Skin of body (tissue), 2 donors: Measurements from ENCODE around the gene EPHA6. TPM values are rescaled to one million over a fixed set of nuclear protein-coding genes. Genes with fewer than 3 reads are reported as not detected.
"Not testable (repeated sequence)": the region's sequence is repeated elsewhere in the genome, so short reads cannot be mapped to it uniquely, and the experiment has no call there.

Experiments
- DNase-seq: peaks from one replicate; lab custom pipeline; 2025; lab: John Stamatoyannopoulos, UW
- total RNA-seq: library from RNA; depleted of rRNA; stranded (reverse); fragments of >200 nt; gene quantifications from one replicate; pipeline ENCODE4 v1.2.3, GENCODE V29; 2014

Gene EPHA6
- total RNA-seq, 1 donor from 2014 or later = 2.2 TPM

- no peak for DNase-seq
These were observed 451.0 kb downstream of the EPHA6 start for GRCh38 chr3:97265237-97266005.

- no peak for DNase-seq
These were observed 454.8 kb downstream of the EPHA6 start for GRCh38 chr3:97269202-97269601.

DNA sequence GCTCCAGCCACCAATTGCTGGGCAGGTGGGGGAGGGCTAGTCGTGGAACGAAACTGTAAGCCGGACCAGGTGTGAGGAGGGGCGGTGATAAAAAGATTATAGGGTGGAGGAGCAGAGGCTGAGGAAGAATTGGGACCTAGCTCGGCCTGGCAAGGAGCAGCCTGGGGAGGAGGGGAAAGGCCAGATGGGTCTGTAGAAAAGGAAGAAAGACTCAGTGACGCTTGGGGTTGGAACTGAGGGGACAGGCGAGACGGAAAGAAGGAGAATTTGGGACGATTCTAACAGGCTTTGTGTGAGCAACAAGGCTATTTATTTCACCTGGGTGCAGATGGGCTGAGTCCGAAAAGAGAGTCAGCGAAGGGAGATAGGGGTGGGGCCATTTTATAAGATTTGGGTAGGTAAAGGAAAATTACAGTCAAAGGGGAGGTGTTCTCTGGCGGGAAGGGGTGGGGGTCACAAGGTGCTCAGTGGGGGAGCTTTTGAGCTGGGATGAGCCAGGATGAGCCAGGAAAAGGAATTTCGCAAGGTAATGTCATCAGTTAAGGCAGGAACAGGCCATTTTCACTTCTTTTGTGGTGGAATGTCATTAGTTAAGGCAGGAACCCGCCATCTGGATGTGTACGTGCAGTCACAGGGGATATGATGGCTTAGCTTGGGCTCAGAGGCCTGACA lies 462.6 kb downstream of the EPHA6 start:
- not testable (repeated sequence) for DNase-seq

- no peak for DNase-seq
These were observed 463.3 kb downstream of the EPHA6 start for GRCh38 chr3:97277708-97278107.

GRCh38 chr3:97278506-97278905 lies 464.1 kb downstream of the EPHA6 start:
- DNase-seq = no peak

DNA sequence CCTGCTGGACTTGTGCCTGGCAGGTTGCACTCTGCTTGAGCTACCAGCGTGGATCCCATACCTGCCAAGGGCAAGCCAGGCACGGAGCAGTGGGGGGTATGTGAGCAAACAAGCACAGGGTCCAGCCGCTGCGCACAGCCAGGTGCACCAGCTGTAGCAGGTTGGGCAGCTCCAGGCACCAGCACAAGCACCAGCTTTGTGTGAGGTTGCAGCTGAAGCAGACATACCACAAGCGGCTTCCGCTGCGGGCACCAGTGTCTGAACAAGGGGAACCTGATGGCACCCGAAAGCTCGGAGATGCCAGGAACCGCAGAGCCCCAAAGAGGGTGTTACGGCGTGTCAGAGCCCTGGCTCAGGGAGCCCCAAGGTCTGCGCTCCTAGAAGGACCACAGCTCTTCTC lies 477.5 kb downstream of the EPHA6 start:
- no peak for DNase-seq

- DNase-seq = no peak
These were observed 479.3 kb downstream of the EPHA6 start for GRCh38 chr3:97293596-97294131.

- DNase-seq = no peak
These were observed 482.6 kb downstream of the EPHA6 start for GRCh38 chr3:97297032-97297431.

DNA sequence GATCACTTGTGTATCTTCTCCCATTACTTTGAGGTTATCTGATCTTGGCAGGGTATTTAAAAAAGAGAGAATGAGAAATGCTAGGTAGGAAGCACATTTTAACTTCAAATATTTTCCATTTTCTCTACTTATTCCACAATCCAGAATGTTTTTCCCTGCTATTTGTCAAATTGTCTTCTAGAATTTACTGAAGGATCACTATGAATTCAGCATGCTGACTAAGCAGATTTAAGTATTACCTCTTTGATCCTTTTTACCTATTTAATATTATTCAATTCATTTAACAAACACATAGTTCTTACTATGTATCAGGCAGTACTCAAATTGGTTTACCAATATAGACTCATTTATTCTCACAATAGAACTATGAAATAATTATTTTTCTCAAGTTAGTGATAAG lies 486.7 kb downstream of the EPHA6 start:
- DNase-seq = no peak

DNA sequence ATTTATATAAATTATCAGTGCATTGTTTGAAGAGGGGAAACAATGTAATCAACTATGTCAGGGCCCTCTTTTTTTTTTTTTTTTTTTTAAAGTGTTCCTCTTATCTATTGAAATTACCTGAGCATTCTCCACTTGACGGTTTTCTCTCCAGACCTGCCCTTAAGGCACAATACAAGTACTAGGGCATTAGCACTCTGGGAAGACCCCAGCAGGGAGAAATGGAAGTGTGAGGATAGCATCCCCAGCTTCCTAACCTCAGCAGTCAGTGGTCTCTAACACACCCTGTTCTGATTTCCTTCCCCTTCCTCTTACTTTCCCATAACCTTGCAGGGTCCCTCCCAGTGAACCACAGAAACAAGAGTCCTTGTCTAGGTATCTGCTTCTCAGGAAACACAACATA lies 491.8 kb downstream of the EPHA6 start:
- no peak for DNase-seq

GRCh38 chr3:97338375-97338774 lies 524.0 kb downstream of the EPHA6 start:
- DNase-seq = no peak

- DNase-seq = no peak
These were observed 526.5 kb downstream of the EPHA6 start for GRCh38 chr3:97340940-97341339.

DNA sequence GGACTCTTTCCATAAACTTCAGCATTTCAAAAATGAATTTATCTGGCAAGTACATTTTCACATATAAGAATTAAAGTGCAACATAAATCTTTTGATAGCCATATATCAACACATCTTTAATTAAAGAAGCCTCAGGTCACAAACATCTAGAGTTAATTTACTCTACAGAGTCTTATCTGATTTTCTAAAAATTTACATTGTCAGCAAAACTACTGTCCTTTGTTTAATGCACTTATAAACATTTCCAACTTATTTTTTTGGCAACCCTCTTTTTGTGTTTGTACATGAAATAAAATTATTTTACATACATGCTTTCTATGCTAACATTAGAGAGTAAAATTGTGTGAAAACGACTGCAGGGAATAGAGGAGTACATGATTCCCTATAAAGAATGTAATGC lies 533.4 kb downstream of the EPHA6 start:
- no peak for DNase-seq

- no peak for DNase-seq
These were observed 536.6 kb downstream of the EPHA6 start for GRCh38 chr3:97350971-97351370.

GRCh38 chr3:97353176-97353575 lies 538.8 kb downstream of the EPHA6 start:
- no peak for DNase-seq

GRCh38 chr3:97359977-97360376 lies 545.6 kb downstream of the EPHA6 start:
- DNase-seq = no peak

DNA sequence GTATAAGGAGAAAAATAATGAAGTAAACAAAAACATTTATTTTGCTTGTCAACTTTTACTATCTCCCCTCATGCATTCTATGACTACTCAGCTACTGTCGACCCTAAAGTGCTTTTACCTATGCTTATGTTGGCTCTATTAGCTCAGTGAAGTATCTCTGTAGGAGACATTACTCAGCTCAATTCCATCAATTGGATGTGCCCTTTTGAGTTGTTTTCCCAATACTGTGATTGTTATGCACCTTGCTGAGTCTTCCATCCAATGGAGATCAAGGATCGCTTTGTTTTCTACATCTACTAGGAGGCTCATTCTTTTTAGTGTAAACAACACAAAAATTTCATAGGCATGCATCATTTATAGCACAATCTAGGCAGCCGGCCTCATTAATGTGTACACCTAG lies 546.4 kb downstream of the EPHA6 start:
- DNase-seq = no peak

DNA sequence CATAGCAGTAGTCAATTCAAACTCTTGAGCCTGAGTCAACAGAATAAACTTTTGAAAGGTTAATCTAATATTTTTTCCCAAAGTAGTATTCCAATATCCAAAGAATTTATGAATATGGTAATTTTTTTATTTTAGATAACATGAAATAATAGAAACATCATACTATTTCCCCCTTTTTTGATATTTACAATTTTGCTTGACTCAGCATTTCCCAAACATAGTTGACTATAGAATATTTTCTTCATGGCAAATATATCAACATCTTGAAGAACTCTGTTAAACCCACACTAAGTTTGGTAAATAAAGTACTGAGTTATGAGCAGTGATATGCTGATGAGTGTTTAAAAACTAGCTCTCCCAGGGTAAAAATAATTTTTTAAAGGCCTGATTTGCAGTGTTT lies 570.2 kb downstream of the EPHA6 start:
- DNase-seq = no peak

DNA sequence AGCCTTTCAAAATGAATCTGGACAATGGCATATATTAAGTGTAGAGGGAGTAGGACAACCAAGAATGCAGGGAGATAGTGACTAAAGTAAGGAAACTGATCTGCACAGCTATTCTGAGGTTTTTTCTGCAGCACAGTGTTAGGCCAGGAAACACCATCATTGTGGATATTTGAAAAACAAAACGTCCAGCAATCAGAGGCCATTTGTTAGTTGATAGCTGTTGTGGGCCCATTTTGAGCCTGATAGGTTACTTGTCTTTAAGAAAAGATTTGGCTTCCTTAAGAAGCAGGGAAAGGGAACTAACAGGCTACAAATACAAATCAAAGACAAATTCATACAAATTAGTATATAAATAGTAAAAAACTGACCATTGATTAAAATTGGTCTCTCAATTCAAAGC lies 574.4 kb downstream of the EPHA6 start:
- no peak for DNase-seq

DNA sequence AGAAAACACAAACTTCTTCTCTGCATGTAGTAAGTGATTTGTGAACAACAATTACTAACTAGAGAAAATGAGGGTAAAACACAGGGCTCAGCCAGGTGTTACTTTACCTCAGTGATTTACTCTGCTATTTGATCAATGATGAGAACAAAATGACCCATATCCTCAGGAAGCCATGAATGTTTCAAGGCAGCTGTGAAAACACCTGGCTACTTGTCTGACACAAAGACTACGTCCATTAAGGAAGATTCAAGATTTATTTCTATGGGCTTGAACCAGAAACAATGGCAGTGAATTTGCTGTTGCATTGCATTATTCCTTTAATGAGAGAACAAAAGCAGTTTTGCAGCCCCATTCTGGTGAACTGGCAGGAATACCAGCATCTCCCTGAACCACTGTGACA lies 575.5 kb downstream of the EPHA6 start:
- DNase-seq = no peak

GRCh38 chr3:97391167-97391566 lies 576.8 kb downstream of the EPHA6 start:
- no peak for DNase-seq

DNA sequence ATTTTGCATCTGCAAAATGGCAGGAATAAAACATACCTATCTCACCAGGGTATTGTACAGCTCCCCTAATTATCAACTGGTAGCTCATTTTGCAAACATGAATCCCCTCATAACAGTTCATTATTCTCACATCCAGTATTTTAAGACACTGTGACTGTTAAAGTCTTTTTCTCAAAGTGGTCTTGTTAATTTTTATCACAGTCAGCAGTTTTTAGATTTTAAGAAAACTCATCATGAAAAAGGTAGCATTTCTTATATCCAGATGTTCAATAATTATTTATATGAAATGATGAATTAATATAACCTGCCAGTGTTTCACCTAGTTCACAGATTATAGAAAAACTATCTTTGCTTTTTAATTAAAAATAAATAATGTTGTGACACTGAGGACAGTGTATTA lies 595.2 kb downstream of the EPHA6 start:
- no peak for DNase-seq

- no peak for DNase-seq
These were observed 607.2 kb downstream of the EPHA6 start for GRCh38 chr3:97421565-97421964.
